Activated B cell treated with CpG ODN at 0.5 μM for 24 hours (primary cell): ENCODE results near the gene SOAT1. TPM values are rescaled to one million over a fixed set of nuclear protein-coding genes. Genes with fewer than 3 reads are reported as not detected.

Experiments used
- ATAC-seq: fragments of 200-7000 bp; cut with Tn5 transposase; one replicate; pipeline ENCODE4 v1.10.0; 2021; ENCODE audit warnings: low read depth, mild to moderate bottlenecking, moderate library complexity
- CTCF ChIA-PET: fragments of 350-600 bp; sonication (Branson Sonifier 250); formaldehyde crosslinking; loops from one replicate; lab custom pipeline; 2021; ENCODE audit warnings: antibody characterized with exemption; lab: Charles Lee
- POLR2A ChIA-PET: fragments of 350-600 bp; sonication (Branson Sonifier 250); formaldehyde crosslinking; loops from one replicate; lab custom pipeline; 2021; ENCODE audit warnings: antibody characterized with exemption; lab: Charles Lee
- DNase-seq: peaks from one replicate; pipeline ENCODE4 v3.0.0; 2022
- H3K27ac Mint-ChIP-seq: one replicate; pipeline ENCODE4 v1.8.0; 2020; ENCODE audit warnings: mixed read lengths
- H3K27me3 Mint-ChIP-seq: one replicate; pipeline ENCODE4 v1.8.0; 2021; ENCODE audit warnings: mixed read lengths
- H3K36me3 Mint-ChIP-seq: one replicate; pipeline ENCODE4 v1.8.0; 2021; ENCODE audit warnings: low read depth, mixed read lengths
- H3K4me1 Mint-ChIP-seq: one replicate; pipeline ENCODE4 v1.8.0; 2021; ENCODE audit warnings: mixed read lengths
- H3K4me3 Mint-ChIP-seq: one replicate; pipeline ENCODE4 v1.8.0; 2020; ENCODE audit warnings: mild to moderate bottlenecking, mixed read lengths
- H3K9me3 Mint-ChIP-seq: one replicate; pipeline ENCODE4 v1.8.0; 2020; ENCODE audit warnings: mixed read lengths
- CTCF ChIP-seq: fragments of 200-600 bp; IDR thresholded peaks from one replicate; pipeline ENCODE4 v1.8.0; 2022; ENCODE audit warnings: antibody characterized with exemption, mild to moderate bottlenecking
- intact Hi-C: fragments of 100-400 bp; cut with micrococcal nuclease; formaldehyde crosslinking; loops from one replicate; pipeline ENCODE4 v1.15.1; 2024
- total RNA-seq: library from RNA; stranded (reverse); gene quantifications from 2 replicates; pipeline ENCODE4 v1.2.3, GENCODE V29; 2022

Gene SOAT1
- total RNA-seq, 1 donor from 2014 or later, result 17.3 TPM

- H3K4me1 Mint-ChIP-seq, result peaks cover 7% of the 10 kb centered on the region
- POLR2A ChIA-PET, result no interaction called here
- H3K27me3 Mint-ChIP-seq, result no peaks in the 10 kb centered on the region
- no peak for TF ChIP-seq CTCF
- no peak overlapping the region for H3K4me3 Mint-ChIP-seq
- H3K9me3 Mint-ChIP-seq, result no peaks in the 10 kb centered on the region
- ATAC-seq (no peak), DNase-seq (no peak)
- CTCF ChIA-PET, result no interaction called here
- peaks cover 63% of the 10 kb centered on the region for H3K36me3 Mint-ChIP-seq
- intact Hi-C loops, result no loop called here
- H3K27ac Mint-ChIP-seq, result no peak overlapping the region
Observed at GRCh38 chr1:179323436-179323835, 29.8 kb downstream of the SOAT1 start.

- Mint-ChIP-seq H3K4me1 (peaks cover 2% of the 10 kb centered on the region), H3K27me3 (no peaks in the 10 kb centered on the region), H3K36me3 (peaks cover 70% of the 10 kb centered on the region), H3K9me3 (peaks cover 2% of the 10 kb centered on the region), H3K4me3 (no peak overlapping the region), H3K27ac (no peak overlapping the region)
- CTCF ChIA-PET, result no interaction called here
- intact Hi-C loops, result no loop called here
- ATAC-seq (no peak), DNase-seq (no peak)
- TF ChIP-seq CTCF, result no peak
- POLR2A ChIA-PET, result no interaction called here
Observed at GRCh38 chr1:179325836-179326235, 32.2 kb downstream of the SOAT1 start.

- no peak for DNase-seq
- Mint-ChIP-seq H3K9me3 (peaks cover 2% of the 10 kb centered on the region), H3K36me3 (peaks cover 63% of the 10 kb centered on the region), H3K27me3 (no peaks in the 10 kb centered on the region), H3K4me1 (no peaks in the 10 kb centered on the region), H3K4me3 (no peak overlapping the region), H3K27ac (no peak overlapping the region)
- no peak for TF ChIP-seq CTCF
- ChIA-PET POLR2A (no interaction called here), CTCF (no interaction called here)
- no peak for ATAC-seq
- intact Hi-C loops, result no loop called here
Observed at GRCh38 chr1:179326746-179327145, 33.1 kb downstream of the SOAT1 start.

- POLR2A ChIA-PET, result no interaction called here
- H3K4me1 Mint-ChIP-seq, result no peaks in the 10 kb centered on the region
- no peak for DNase-seq
- peaks cover 2% of the 10 kb centered on the region for H3K9me3 Mint-ChIP-seq
- ATAC-seq, result no peak
- no peak for TF ChIP-seq CTCF
- no peak overlapping the region for H3K27ac Mint-ChIP-seq
- no peaks in the 10 kb centered on the region for H3K27me3 Mint-ChIP-seq
- CTCF ChIA-PET, result no interaction called here
- no peak overlapping the region for H3K4me3 Mint-ChIP-seq
- H3K36me3 Mint-ChIP-seq, result peaks cover 61% of the 10 kb centered on the region
- intact Hi-C loops, result no loop called here
Observed at GRCh38 chr1:179327196-179327595, 33.6 kb downstream of the SOAT1 start.

- ChIA-PET CTCF (no interaction called here), POLR2A (no interaction called here)
- Mint-ChIP-seq H3K27me3 (no peaks in the 10 kb centered on the region), H3K9me3 (peaks cover 2% of the 10 kb centered on the region), H3K4me3 (no peak overlapping the region), H3K27ac (no peak overlapping the region), H3K36me3 (peaks cover 60% of the 10 kb centered on the region), H3K4me1 (no peaks in the 10 kb centered on the region)
- DNase-seq (no peak), ATAC-seq (no peak)
- no peak for TF ChIP-seq CTCF
- intact Hi-C loops, result no loop called here
Observed at GRCh38 chr1:179327679-179328078, 34.1 kb downstream of the SOAT1 start.
